CD4-positive, alpha-beta T cell treated with Interleukin-15 for 4 hours (primary cell): Measurements from ENCODE around the gene APBA1.

ENCODE experiments used
- DNase-seq: peaks from one replicate; pipeline ENCODE4 v3.0.0-alpha.2; 2020; ENCODE audit warnings: low spot score

The APBA1 gene

DNA sequence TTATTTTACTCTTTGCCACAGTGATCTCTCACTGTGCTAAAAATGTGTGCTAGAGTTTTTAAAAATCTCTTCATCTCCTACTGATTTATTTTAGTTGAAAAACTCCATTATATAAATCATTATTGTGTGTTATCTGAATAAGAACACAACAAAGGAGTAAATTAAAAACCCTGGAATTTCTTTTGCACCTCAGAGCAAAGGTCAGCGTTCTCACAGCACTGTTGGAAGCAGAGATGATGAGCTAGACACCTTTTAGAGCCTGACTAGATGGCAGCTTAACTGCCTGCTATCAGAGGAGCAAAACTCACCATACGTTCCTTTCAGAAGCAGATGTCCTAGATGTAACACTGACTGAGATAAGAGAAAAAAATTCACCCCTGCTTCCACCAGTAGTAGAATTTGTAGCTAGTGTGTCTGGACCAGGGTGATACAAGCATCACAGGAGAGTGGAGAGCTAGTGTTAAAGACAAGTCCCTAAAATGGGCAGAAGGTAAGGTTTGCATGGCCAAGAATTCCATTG lies 200.0 kb downstream of the APBA1 start:
- DNase-seq: no peak

GRCh38 chr9:69471433-69471832 lies 200.7 kb downstream of the APBA1 start:
- DNase-seq: no peak

GRCh38 chr9:69470186-69470977 lies 201.8 kb downstream of the APBA1 start:
- no peak for DNase-seq

DNA sequence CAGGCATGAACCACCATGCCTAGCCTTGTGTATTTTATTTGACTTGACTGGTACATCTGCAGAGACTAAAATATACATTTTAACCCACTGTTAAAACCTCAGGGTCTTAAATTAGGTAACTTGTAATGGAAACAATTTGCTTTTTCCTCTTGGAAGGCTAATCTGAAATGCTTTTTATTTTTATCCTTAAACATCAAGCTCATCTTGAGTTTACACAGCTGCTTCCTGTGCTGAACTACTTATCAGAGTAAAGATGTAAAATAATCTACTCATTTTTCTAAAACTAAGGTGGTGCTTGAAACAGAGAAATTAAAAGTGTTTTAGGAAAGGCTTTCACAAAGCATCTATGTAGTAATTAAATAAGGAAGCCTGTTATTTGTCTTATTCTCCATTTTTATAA lies 203.0 kb downstream of the APBA1 start:
- no peak for DNase-seq

DNA sequence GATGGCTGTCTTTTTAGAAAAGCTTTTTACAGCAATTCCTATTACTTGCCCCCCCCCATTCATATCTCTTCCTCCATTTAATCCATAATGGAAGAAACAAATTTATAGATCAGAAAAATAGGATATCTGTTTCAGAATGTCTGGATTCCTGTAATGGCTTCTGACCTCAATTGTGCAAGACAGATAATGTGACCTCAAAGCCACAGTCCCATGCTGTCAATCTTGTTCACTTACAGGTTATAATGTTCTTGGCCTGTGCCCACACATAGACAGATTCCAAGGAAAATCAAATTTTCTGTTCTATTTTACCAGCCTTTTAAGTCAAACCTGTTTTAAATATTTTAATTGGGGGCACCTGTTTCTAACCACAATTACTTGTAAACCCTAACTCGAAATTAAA lies 203.8 kb downstream of the APBA1 start:
- no peak for DNase-seq

DNA sequence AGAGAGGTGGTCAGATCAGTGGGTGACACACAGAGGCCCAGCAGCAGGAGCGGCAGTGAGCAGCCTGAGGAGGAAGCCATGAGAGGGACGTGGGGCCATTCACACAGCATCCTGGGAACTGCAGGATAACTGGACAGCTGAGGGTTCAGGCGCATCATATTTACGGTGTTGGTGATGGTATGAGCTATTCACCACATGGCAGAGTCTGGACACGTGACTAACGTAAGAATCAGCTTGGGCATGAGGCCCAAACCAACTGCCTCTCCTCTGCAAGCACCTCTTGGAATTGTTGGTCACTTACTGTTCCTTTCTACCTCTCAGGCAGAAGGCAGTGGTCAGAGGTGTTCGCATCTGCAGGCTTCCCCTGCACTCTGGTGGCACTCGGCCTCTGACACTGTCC lies 206.0 kb downstream of the APBA1 start:
- DNase-seq: no peak

DNA sequence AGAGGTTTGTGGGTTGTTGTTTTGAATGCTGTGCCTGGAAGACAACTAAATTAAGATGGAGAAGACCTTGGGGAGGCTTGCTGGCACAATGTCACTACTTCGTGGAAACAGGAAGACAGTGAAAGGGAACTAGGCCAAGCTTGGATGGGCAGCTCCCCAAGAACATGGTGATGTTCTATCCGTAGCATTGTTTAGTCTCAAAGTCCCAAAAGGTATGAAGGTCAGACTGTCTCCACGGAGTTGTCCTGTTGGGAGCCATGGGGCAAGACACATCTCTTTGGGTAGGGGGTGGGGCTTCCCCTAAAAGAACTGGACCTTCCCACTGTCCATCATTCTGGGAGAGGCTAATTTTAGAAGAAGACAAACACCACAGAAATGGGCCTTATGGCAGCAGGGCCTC lies 206.7 kb downstream of the APBA1 start:
- DNase-seq: no peak

DNA sequence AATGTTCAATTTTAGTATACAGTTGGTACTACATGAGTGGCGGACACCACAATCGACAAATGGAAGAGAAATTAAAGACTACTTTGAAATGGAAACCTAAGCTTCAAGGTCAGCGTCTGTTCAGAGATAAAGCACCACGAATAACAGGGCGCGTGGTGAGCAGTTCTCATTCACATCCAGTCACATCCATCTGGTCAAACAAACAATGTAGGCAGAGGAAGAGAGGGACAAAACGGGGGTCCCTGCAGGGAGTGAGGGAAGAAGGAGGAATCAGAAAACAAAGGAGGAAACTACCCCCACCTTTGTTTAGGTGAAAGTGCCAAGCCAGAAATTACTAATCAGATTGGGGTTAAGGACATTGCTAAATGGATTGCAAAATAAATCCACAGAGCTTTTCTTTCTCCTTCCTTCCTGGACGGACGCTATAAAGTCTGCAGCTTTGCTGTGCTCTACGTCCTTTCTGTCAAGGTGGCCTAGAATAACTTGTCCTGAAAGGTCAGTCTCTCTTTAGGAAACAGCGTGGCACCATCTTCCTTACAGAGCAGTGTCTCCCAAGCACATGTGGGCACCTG lies 208.6 kb downstream of the APBA1 start:
- no peak for DNase-seq

- DNase-seq: no peak
Observed at GRCh38 chr9:69462394-69462793, 209.8 kb downstream of the APBA1 start.

GRCh38 chr9:69461103-69461887 lies 210.9 kb downstream of the APBA1 start:
- DNase-seq: no peak

GRCh38 chr9:69460012-69460411 lies 212.2 kb downstream of the APBA1 start:
- no peak for DNase-seq

DNA sequence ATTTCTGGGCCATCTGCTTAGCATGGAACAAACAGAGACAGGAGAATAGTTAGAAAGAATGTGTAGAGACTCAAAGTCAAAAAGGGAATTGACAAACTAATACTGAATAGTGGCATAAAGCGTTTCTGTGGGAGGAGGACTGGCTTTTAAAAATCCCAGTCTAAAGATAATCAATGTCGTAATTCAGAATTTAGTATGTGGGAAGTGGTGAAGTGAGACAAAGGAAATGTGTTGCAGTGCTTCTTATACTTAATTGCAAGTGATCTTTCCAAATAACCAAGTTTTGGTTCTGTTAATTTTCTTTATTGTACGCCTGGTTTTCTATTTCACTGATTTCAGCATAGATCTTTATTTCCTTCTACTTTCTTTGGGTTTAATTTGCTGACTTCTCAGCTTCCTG lies 214.0 kb downstream of the APBA1 start:
- DNase-seq: no peak

DNA sequence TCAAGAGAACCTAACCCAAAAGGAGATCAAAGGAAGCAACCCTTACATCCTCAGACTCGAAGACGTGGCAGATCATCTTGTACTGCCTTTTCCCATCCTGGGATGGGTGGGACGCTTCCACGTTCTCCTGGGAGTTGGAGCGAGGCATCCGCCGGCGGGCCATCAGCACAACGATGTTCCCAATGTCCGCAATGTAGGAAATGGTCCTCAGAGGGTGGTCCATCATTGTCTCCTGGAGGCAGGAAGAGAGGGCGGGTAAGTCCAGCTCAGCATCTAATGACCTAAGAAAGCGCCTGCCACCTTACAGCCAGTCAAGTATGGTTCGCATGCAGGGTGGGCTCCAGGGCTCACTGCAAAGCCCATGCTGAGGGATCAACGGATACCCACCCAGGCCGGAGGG lies 216.0 kb downstream of the APBA1 start:
- no peak for DNase-seq

GRCh38 chr9:69455311-69455710 lies 216.9 kb downstream of the APBA1 start:
- no peak for DNase-seq

DNA sequence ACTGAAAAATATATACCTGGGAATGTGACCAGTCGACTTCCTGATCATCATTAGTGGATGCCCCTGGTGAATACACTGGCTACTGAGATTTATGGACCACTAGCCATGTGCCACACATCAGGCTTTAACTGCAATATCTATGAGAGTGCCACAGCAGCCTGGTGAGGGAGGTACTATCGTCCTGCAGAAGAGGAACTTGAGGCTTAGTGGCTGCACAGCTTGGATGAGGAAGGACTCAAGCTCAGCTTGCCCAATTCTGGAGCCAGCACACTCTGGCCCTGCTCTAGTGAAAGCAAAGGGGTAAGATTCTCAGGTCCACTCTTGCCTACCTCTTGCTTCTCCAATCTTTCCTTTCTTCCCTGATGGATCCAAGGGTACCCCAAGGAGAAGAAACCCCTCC lies 217.8 kb downstream of the APBA1 start:
- DNase-seq: no peak

DNA sequence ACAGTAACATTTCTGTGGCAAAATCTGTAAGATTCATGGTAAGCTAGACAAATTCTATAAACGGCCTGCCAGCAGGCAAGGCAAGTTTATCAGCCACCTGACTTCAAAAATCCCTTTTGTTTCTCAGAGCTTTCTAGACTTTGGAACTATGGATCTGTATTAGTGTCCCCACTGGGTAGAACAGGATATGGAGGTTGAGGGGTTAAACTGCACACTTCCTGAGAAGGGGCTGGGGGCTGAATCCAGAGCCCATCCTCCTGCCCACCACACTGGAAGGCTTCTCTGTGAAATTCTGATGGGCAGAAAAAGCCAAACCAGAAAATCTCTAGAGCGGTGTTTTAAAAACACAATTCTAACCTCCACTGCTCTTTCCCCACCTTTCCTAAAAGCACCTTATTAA lies 218.4 kb downstream of the APBA1 start:
- DNase-seq: no peak

DNA sequence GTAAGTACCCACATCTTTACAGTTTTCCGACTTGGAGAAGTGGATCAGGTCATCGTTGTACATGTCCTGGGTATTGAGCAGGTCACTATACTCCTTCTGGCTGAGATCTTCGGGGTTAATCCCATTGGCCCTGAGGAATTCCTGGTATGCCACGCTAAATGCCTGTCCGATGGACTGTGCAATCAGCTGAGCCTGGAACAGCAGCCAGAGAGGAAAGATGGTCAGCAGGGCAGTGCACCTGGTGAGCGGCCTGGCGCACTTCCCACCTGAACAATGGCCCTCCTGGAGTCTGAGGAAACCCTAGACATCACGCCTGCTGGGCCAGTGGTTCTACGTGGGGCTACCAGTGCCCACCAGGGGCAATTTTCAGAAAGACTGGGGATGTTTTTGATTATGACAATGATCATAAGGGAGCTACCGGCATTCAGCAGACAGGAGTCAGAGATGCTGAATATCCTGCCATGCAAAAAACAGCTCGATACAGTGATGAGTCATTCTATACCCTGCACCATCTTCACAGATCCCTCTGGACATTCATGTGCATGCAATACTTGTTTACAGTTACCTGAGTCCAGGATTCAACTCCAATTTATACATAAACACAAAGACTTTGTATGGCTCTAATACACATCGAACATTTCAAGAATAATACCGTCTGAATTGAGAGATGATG lies 219.9 kb downstream of the APBA1 start:
- no peak for DNase-seq

GRCh38 chr9:69446496-69446895 lies 225.7 kb downstream of the APBA1 start:
- DNase-seq: no peak

DNA sequence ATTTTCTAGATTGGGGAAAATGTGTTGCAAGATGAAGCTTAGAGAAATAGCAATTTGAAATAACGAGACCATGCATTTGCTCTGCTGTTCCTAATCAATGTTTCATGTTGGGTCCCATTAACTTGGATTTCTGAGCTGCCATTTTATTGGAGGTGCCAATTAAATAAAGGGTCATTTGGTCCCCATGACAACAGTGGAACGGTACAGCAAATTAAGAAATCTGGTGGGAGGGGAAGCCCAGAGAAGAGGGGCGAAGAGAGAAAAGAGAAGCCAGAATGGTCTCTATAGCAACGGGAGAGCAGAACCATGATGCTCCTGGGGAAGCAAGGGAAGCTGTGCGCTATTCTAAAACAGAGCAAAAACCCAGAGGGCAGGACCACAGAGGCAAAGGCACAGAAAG lies 226.9 kb downstream of the APBA1 start:
- DNase-seq: no peak

DNA sequence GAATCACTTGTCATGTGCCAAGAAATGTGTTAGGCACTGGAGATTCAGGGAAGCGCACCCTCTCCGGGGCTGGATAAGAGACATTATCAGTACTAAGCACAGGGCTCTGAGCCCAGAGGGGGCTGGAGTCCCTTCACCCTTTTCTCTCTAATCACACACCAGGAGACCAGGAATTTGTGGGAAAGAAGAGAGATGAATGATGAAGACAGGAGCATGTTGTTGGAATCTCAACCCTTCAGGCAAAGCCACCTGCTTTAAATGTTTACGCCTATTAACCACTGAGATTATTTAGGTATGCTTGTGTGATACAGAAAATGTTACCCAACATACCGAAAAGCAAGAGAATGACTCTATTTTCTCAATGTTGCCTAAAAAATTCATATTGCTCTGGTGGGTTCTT lies 227.4 kb downstream of the APBA1 start:
- no peak for DNase-seq

- no peak for DNase-seq
Observed at GRCh38 chr9:69444021-69444420, 228.2 kb downstream of the APBA1 start.

DNA sequence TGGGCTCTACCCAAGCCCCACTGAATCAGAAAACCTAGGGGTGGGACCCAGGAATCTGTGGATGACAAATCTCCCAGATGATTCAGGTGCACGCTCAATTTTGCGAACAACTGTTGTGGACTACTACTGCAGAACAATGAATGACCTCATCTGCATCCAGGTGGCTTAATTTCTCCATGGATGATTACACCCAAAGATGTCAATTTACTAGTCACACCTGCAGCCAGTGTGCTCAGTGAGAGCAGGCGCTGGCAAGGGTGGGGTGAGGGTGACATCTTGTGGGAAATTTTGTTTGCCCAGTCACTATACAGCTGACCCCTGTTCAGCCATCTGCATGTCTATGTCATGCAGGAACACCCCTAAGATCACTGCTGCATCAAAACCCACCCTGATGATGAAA lies 229.0 kb downstream of the APBA1 start:
- DNase-seq: no peak
